ENCODE results near the gene UNCX. TPM values are rescaled to one million over a fixed set of nuclear protein-coding genes. Genes with fewer than 3 reads are reported as not detected.
"Not testable (repeated sequence)": the region's sequence is repeated elsewhere in the genome, so short reads cannot be mapped to it uniquely, and the experiment has no call there.

UNCX gene
- total and polyA plus RNA-seq, 8 donors = not detected

- ATAC-seq (no peak), FAIRE-seq (no peak), DNase-seq (no peak)
- H3K9me3 ChIP-seq = no peaks in the 10 kb centered on the region
- 48 to 67% methylated on average over 19 of the region's 19 CpGs for WGBS, 2 donors
- no peak overlapping the region for H3K4me3 ChIP-seq
- no peaks in the 10 kb centered on the region for H3K27me3 ChIP-seq
- no peaks in the 10 kb centered on the region for H3K4me1 ChIP-seq
- no peaks in the 10 kb centered on the region for H3K36me3 ChIP-seq
- TF ChIP-seq CTCF (IDR thresholded peaks at IDR 0.05) = no peak
- no peak overlapping the region for H3K27ac ChIP-seq
- intact Hi-C loops (cut with DNase I) = no loop called here
Observed at GRCh38 chr7:1200045-1200444, 32.6 kb upstream of the UNCX start.

GRCh38 chr7:1201916-1202315 is 30.8 kb upstream of the UNCX start:
- H3K9me3 ChIP-seq = no peaks in the 10 kb centered on the region
- no peaks in the 10 kb centered on the region for H3K36me3 ChIP-seq
- FAIRE-seq (no peak), ATAC-seq (no peak), DNase-seq (no peak)
- H3K4me3 ChIP-seq = no peak overlapping the region
- intact Hi-C loops (cut with DNase I) = no loop called here
- 60 to 73% methylated on average over 15 of the region's 15 CpGs for WGBS, 2 donors
- no peaks in the 10 kb centered on the region for H3K27me3 ChIP-seq
- no peak for TF ChIP-seq CTCF (IDR thresholded peaks at IDR 0.05)
- no peak overlapping the region for H3K27ac ChIP-seq
- no peaks in the 10 kb centered on the region for H3K4me1 ChIP-seq

DNA sequence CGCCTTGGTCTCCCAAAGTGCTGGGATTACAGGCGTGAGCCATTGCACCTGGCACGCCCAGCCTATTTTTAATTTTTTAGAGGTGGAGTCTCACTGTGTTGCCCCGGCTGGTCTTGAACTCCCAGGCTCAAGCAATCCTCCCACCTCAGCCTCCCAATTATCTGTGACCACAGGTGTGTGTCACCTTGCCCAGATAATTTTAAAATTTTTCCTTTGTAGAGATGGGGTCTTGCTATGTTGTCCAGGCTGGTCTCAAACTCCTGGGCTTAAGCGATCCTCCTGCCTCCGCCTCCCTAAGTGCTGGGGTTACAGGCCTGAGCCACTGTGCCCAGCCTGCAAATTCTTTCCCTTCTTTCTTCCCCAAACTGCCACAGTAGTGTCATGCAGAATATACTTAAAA is 29.8 kb upstream of the UNCX start:
- H3K36me3 ChIP-seq; H3K27me3 ChIP-seq; intact Hi-C loops (cut with DNase I); H3K9me3 ChIP-seq; FAIRE-seq; H3K4me1 ChIP-seq; DNase-seq; ATAC-seq; H3K27ac ChIP-seq; H3K4me3 ChIP-seq: not testable (repeated sequence)
- 82 to 89% methylated on average over 6 of the region's 6 CpGs for WGBS, 2 donors

DNA sequence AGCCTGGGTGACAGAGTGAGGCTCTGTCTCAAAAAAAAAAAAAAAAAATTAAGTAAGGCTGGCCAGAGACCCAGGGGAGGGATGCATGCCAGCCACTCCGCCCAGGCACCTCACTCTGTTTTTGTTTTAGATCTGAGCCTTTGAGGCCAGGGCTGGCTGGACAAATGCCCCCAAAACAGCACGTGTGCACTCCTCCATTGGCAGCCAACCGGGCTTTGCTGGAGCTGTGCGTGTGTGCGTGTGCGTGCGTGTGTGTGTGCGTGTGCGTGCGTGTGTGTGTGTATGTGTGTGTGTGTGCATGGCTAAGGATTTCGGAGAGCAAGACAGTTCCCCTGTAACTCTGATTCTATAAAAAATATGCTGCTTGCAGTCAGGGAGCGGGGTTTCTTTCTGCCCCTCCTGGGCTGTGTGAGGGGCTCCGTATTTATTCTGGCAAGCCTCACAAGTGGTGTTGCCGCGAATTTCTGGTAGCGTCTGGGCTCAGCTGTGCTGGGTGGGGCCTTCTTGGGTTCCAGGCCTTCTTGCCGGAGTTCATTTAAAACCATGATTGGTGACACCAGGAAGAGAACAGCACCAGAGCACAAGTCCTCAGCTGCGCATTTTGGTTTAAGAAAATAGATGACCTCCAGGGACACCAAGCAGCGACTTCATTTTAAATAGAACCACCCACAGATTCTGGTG is 28.1 kb upstream of the UNCX start:
- no peak for FAIRE-seq
- H3K27ac ChIP-seq = no peak overlapping the region
- no peaks in the 10 kb centered on the region for H3K36me3 ChIP-seq
- no peaks in the 10 kb centered on the region for H3K4me1 ChIP-seq
- no peaks in the 10 kb centered on the region for H3K9me3 ChIP-seq
- H3K4me3 ChIP-seq = no peak overlapping the region
- no peak for ATAC-seq
- H3K27me3 ChIP-seq = peaks cover 0 to 3% (median 0%) of the 10 kb centered on the region in 4 donors
- WGBS, 2 donors = 58 to 67% methylated on average over 17 to 19 of the region's 19 CpGs
- TF ChIP-seq CTCF (IDR thresholded peaks at IDR 0.05) = no peak
- DNase-seq = no peak
- intact Hi-C loops (cut with DNase I) = no loop called here

DNA sequence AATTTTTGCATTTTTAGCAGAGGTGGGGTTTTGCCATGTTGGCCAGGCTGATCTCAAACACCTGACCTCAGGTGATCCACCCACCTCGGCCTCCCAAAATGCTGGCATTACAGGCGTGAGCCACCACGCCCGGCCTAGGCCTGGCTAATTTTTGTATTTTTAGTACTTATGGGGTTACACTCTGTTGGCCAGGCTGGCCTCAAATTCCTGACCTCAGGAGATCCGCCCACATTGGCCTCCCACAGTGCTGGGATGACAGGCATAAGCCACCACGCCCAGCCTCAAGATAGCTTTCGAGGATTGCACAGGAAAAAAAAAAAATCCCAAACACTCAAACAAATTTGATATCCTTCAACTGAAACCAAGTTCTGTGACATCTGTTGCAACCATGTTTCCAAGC is 26.9 kb upstream of the UNCX start:
- not testable (repeated sequence) for FAIRE-seq
- 81 to 82% methylated on average over 7 of the region's 7 CpGs for WGBS, 2 donors

DNA sequence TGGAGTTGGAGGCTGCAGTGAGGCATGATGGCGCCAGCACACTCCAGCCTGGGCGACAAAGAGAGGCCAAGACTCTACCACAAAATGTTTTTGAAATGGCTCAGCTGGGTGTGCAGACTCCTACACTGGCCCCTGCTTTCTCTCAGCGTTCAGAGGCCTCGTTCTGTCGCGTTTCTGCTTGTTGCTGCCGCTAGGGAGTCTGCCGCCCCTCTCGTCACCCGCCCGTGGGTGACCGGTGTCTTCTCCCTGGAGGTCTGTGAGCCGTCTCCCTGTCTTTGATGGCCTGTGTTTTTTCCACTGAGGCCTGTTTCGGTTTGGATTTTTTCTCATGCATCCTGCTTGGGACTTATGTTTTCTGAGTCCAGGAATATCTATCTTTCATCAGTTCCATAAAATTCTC is 23.6 kb upstream of the UNCX start:
- no peak for DNase-seq

More for the DNA sequence above, 26.9 kb upstream of the UNCX start:
- H3K27me3 ChIP-seq; intact Hi-C loops (cut with DNase I); H3K27ac ChIP-seq; H3K4me1 ChIP-seq; H3K4me3 ChIP-seq; ATAC-seq; H3K36me3 ChIP-seq; DNase-seq; H3K9me3 ChIP-seq: not testable (repeated sequence)

More for the DNA sequence above, 23.6 kb upstream of the UNCX start:
- intact Hi-C loops (cut with DNase I) = no loop called here
- no peak for FAIRE-seq
- Histone ChIP-seq H3K36me3 (no peaks in the 10 kb centered on the region), H3K4me3 (no peak overlapping the region), H3K27me3 (peaks cover 0 to 21% (median 5%) of the 10 kb centered on the region in 4 donors), H3K27ac (no peak overlapping the region), H3K9me3 (no peaks in the 10 kb centered on the region), H3K4me1 (no peaks in the 10 kb centered on the region)
- no peak for TF ChIP-seq CTCF (IDR thresholded peaks at IDR 0.05)
- ATAC-seq = no peak
- 74 to 77% methylated on average over 14 of the region's 14 CpGs for WGBS, 2 donors

Data from pancreas (tissue), 10 donors.